ENCODE data around the gene ARHGAP40. TPM values are rescaled to one million over a fixed set of nuclear protein-coding genes. Genes with fewer than 3 reads are reported as not detected.
A peak's percentile ranks its signal among the peaks of the same experiment; 100 is the strongest.

ARHGAP40 gene
- total and polyA plus RNA-seq, 2 of the 13 experiments (the other 11 are each of a cell fraction or from before 2014, with no cell fraction given): 0.75 to 2.1 TPM

GRCh38 chr20:38680500-38681306, 79.1 kb downstream of the ARHGAP40 start (continued):
- TF ChIP-seq TFAP4 (IDR thresholded peaks at IDR 0.05; ENCODE audit: borderline replicate concordance, low read depth) (no peak), AKNA (CRISPR knock-in tag; IDR thresholded peaks at IDR 0.05; ENCODE audit: borderline replicate concordance) (no peak), SAFB2 (CRISPR knock-in tag; IDR thresholded peaks at IDR 0.05; ENCODE audit: borderline replicate concordance, low read depth) (no peak), ZNF44 (CRISPR knock-in tag; IDR thresholded peaks at IDR 0.05) (no peak), SP5 (CRISPR knock-in tag; IDR thresholded peaks at IDR 0.05; ENCODE audit: borderline replicate concordance, low read depth) (no peak), PBX3 (CRISPR knock-in tag; IDR thresholded peaks at IDR 0.05; ENCODE audit: borderline replicate concordance) (no peak), ZNF276 (CRISPR knock-in tag; IDR thresholded peaks at IDR 0.05; ENCODE audit: low read depth) (no peak), ATM (IDR thresholded peaks at IDR 0.05; ENCODE audit: borderline replicate concordance) (no peak), RERE (CRISPR knock-in tag; IDR thresholded peaks at IDR 0.05; ENCODE audit: low read depth) (no peak), ZNF441 (CRISPR knock-in tag; IDR thresholded peaks at IDR 0.05; ENCODE audit: borderline replicate concordance) (peak; percentile 76; the same call in 1 of the 2 replicates), CENPBD1 (CRISPR knock-in tag; IDR thresholded peaks at IDR 0.05; ENCODE audit: borderline replicate concordance, low read depth) (no peak), ZNF792 (CRISPR knock-in tag; IDR thresholded peaks at IDR 0.05) (peak; percentile 89; the same call in 1 of the 2 replicates), STAG1 (CRISPR knock-in tag; IDR thresholded peaks at IDR 0.05) (no peak)
